NB4 (cell line): ENCODE results near the gene ZBBX.

ENCODE experiments used
- POLR2A ChIP-seq: IDR thresholded peaks from 2 replicates; pipeline ENCODE4 v1.6.1; 2011; ENCODE audit warnings: mild to moderate bottlenecking; ENCODE audit not compliant: insufficient read length; ENCODE audit errors: extremely low read depth
- TF ChIP-seq, protein P1 (sequence below): IDR thresholded peaks from one replicate; pipeline ENCODE4 v1.5.1; 2012; ENCODE audit warnings: low read depth, low read length

DNA sequence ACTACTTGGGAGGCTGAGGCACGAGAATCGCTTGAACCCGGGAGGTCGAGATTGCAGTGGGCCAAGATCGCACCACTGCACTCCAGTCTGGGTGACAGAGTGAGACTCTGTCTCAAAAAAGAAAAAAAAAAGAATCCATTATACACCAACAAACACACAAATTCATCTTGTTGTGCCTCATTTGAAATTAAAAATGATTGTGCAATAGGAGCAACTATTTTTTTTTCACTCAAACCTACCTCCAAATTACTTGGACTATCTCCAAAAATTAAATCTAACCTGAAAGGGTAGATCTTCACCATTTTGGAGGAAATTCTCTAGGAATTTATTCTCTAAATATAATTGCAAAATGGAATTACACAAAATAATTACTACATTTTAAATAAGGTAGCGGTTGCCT is 4.6 kb downstream of the ZBBX start:
- TF ChIP-seq, protein P1, sequence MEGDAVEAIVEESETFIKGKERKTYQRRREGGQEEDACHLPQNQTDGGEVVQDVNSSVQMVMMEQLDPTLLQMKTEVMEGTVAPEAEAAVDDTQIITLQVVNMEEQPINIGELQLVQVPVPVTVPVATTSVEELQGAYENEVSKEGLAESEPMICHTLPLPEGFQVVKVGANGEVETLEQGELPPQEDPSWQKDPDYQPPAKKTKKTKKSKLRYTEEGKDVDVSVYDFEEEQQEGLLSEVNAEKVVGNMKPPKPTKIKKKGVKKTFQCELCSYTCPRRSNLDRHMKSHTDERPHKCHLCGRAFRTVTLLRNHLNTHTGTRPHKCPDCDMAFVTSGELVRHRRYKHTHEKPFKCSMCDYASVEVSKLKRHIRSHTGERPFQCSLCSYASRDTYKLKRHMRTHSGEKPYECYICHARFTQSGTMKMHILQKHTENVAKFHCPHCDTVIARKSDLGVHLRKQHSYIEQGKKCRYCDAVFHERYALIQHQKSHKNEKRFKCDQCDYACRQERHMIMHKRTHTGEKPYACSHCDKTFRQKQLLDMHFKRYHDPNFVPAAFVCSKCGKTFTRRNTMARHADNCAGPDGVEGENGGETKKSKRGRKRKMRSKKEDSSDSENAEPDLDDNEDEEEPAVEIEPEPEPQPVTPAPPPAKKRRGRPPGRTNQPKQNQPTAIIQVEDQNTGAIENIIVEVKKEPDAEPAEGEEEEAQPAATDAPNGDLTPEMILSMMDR, result no peak
- TF ChIP-seq POLR2A, result no peak
